GM10266 (cell line): ENCODE data around the gene VSIG10L.

Source experiments
- DNase-seq: peaks from one replicate; pipeline ENCODE4 v3.0.0; 2012; ENCODE audit errors: extremely low spot score
- TF ChIP-seq, protein P1 (sequence below): IDR thresholded peaks from 2 replicates; pipeline ENCODE4 v1.5.1; 2012; ENCODE audit warnings: mild to moderate bottlenecking, low read depth; ENCODE audit not compliant: control insufficient read depth, insufficient read depth; ENCODE audit errors: missing control alignments

Gene VSIG10L

DNA sequence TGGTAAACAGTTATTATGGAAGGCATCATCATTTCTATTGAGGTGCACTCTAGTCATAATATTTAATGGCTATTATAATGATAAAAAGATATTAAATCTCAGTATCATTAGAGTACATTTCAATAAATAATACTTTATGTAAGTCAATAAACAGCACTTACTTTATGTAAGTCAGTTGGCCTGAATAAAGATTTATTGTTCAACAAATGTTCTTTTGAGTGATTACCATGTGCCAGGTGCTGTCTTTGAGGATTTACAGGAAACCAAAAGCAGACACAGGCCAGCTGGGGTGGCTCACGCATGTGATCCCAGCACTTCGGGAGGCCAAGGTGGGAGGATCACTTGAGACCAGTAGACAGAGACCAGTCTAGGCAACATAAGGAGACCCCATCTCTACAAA, 35.5 kb upstream of the VSIG10L start:
- TF ChIP-seq, protein P1, sequence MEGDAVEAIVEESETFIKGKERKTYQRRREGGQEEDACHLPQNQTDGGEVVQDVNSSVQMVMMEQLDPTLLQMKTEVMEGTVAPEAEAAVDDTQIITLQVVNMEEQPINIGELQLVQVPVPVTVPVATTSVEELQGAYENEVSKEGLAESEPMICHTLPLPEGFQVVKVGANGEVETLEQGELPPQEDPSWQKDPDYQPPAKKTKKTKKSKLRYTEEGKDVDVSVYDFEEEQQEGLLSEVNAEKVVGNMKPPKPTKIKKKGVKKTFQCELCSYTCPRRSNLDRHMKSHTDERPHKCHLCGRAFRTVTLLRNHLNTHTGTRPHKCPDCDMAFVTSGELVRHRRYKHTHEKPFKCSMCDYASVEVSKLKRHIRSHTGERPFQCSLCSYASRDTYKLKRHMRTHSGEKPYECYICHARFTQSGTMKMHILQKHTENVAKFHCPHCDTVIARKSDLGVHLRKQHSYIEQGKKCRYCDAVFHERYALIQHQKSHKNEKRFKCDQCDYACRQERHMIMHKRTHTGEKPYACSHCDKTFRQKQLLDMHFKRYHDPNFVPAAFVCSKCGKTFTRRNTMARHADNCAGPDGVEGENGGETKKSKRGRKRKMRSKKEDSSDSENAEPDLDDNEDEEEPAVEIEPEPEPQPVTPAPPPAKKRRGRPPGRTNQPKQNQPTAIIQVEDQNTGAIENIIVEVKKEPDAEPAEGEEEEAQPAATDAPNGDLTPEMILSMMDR, result no peak
- DNase-seq, result no peak

DNA sequence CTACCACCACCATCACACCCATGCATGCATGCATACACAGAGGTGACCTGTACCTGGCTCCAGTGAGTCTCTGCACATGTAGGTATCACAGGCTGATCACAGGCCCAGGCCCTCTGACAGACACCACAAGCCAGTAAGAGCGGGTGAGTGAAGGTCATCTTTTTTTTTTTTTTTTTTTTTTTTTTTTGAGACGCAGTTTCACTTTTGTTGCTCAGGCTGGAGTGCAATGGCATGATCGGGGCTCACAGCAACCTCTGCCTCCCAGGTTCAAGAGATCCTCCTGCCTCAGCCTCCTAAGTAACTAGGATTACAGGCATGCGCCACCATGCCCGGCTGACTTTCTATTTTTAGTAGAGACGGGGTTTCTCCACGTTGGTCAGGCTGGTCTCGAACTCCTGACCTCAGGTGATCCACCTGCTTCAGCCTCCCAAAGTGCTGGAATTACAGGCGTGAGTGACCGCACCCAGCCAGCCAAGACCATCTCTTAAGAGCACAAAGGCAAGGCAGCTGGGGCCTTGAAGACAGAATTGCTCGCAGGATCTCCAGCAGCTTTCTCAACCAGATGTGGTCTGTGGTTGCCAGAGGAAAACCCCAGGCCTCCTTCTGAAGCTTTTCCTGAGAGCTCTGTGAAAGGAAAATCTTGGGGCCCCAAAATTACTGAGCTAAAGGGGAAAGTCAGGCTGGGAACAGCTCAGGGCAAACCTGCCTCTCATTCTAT, 33.7 kb upstream of the VSIG10L start:
- TF ChIP-seq, protein P1, result no peak
- DNase-seq, result no peak

GRCh38 chr19:51372649-51373504, 30.9 kb upstream of the VSIG10L start, which contains the start of gene NKG7:
Gene NKG7, minus strand, starts transcription at chr19:51372654. Its CDS starts 119 bp downstream, at chr19:51372535.
- peak; percentile 79 for DNase-seq
- TF ChIP-seq, protein P1, result no peak

DNA sequence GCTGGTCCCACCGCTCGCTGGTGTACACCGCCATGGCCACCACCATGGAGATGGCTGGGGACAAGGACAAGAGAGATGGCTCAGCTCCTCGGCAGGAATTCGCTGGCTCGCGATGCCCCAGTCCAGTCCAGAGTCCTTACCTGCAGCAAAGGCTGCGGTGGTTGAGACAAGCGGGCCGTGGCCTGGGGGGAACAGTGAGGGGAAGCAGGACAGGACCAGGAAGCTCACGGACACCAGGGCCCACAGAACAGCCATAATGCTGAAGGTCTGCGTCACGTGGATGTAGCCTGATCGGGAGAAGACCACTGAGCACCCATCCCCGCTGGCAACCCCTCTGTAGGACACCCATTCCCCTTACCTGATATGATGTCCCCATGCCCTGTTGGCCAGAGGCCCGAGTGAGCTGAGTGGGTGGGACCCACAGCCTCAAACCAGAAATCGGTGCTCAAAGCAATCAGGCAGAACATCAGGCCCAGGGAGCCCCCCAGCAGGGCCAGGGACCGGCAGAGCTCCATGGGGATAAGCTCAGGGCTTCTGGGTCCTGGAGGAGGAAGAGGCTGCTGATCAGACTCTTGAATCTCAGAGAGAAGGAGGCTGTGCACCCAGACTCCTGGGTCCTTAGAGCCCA, 30.2 kb upstream of the VSIG10L start:
- TF ChIP-seq, protein P1, result no peak
- no peak for DNase-seq

GRCh38 chr19:51371186-51371690, 29.3 kb upstream of the VSIG10L start:
- no peak for DNase-seq
- TF ChIP-seq, protein P1, result no peak

DNA sequence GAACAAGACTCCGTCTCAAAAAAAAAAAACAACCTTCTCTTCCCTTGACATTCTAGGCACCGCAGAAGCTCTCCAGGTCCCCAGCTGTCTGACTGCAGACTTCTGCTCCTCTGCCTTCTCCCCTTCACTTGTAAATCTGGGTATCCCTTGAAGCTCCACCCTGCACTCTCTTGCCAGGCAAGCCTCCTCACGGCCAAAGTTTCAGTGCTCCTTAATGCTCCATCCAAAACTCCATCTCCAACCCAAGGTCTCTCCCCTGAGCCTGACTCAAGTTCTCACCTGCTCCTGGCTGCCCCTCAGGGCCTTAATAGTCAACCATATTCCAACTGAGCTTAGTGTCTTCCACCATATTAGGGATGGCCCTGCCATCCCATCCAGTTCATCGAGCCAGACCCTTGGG, 28.3 kb upstream of the VSIG10L start:
- TF ChIP-seq, protein P1, result no peak
- no peak for DNase-seq
